ENCODE data around the gene OR2T2.
"Not testable (repeated sequence)": the region's sequence is repeated elsewhere in the genome, so short reads cannot be mapped to it uniquely, and the experiment has no call there.

OR2T2 gene

DNA sequence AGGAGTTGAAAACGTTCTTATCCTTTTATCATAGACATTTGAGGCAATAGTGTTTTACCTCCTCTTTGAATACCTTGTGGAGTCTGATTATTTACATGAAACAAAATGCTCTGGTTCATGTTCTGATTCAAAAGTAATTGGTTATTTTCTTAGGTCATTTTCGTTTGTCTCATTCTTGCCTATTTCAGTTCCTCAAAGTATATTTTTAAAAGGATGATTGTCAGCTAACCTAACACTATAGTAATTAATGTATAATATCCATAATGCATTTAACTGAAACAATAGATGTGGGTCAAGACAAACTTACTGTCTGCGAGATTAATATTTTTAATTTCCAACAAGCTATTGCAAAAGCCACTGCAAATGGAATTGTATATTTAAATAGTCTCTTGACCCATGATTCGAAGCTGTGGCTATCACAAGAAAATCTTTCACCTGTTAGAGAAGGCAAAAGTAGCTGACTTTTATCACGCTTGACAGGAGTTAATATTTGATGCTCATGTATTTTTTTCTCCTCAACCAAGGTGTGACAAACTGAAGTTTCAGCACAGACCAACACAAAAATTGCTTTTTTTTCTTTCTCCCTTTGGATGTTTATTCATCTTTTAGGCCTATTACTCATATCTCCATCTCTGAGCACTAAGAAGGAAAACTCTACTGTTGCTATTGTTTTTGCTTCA, 5.2 kb downstream of the OR2T2 start:
- not testable (repeated sequence) for DNase-seq (ENCODE audit: low spot score)

- not testable (repeated sequence) for DNase-seq (ENCODE audit: low spot score)
These were observed 8.2 kb downstream of the OR2T2 start for GRCh38 chr1:248453619-248454018.

DNA sequence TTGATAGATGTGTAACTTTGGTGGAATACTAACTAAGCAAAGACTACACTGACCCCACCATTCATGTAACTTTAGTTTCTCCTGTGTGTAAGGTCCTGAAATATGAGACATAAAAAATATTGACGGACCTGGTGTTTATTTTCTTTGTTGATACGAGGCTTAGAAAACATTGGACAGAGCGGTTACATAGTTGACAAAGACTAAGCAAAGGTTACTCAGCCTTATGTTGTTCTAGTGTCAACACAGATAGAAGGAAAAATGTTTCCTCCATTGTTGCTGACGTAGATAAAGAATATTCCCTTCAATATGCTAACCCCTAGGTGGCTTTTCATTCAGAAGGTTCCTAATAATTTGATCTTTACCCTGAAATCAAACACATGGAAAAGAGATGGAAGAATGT, 9.6 kb downstream of the OR2T2 start:
- not testable (repeated sequence) for DNase-seq (ENCODE audit: low spot score)

GRCh38 chr1:248456635-248457034, 11.2 kb downstream of the OR2T2 start:
- DNase-seq (ENCODE audit: low spot score), result not testable (repeated sequence)

DNA sequence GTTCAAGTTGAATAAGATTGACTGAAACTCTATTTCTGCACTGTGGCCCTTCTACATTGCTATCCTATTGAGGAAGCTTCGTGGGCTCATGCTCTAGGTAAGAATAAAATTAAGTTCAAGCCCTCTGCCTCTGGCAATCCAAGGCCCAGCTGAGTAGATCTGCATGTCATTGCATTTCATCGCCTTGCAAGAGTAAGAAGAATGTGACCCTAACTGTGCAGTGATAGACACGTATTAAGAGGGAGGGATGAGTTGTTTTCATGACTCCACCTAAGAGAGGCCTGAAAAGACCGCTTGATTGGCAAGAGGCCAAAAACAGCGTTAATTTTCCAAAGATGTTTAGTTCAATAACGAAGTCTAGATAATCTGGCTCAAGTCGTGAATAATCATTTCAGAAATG, 13.7 kb downstream of the OR2T2 start:
- not testable (repeated sequence) for DNase-seq (ENCODE audit: low spot score)

- no peak for DNase-seq (ENCODE audit: low spot score)
These were observed 25.7 kb downstream of the OR2T2 start for GRCh38 chr1:248471154-248471553.

- not testable (repeated sequence) for DNase-seq (ENCODE audit: low spot score)
These were observed 26.7 kb downstream of the OR2T2 start for GRCh38 chr1:248472111-248472510.

GRCh38 chr1:248473051-248473450, 27.6 kb downstream of the OR2T2 start, which contains the start of gene OR2T3:
TSS of gene OR2T3 (plus strand) at chr1:248473351. CDS start at chr1:248473351, 0 bp downstream.
- not testable (repeated sequence) for DNase-seq (ENCODE audit: low spot score)

DNA sequence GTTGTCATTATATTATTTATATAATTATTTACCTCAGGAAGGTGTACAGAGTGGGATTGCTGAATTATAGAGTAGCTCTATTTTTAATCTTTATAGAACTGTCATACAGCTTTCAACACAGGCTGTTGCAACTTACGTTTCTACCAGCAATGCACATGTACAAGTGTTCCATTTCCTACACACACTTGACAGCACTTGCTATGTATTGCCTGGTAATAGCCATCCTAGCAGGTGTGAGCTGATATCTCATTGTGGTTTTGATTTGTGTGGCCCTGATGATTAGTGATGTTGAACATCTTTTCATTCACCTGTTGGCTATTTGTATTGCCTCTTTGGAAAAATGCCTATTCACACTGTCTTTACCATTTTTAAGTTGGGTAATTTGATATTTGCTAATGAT, 30.2 kb downstream of the OR2T2 start:
- DNase-seq (ENCODE audit: low spot score), result not testable (repeated sequence)

- DNase-seq (ENCODE audit: low spot score), result not testable (repeated sequence)
These were observed 36.5 kb downstream of the OR2T2 start for GRCh38 chr1:248481686-248482579.

GRCh38 chr1:248488289-248488688, 42.9 kb downstream of the OR2T2 start, which contains the start of gene OR2T5:
TSS of gene OR2T5 (plus strand) at chr1:248488589. CDS start at chr1:248488589, 0 bp downstream.
- not testable (repeated sequence) for DNase-seq (ENCODE audit: low spot score)

- DNase-seq (ENCODE audit: low spot score), result not testable (repeated sequence)
These were observed 51.2 kb downstream of the OR2T2 start for GRCh38 chr1:248496661-248497060.

DNA sequence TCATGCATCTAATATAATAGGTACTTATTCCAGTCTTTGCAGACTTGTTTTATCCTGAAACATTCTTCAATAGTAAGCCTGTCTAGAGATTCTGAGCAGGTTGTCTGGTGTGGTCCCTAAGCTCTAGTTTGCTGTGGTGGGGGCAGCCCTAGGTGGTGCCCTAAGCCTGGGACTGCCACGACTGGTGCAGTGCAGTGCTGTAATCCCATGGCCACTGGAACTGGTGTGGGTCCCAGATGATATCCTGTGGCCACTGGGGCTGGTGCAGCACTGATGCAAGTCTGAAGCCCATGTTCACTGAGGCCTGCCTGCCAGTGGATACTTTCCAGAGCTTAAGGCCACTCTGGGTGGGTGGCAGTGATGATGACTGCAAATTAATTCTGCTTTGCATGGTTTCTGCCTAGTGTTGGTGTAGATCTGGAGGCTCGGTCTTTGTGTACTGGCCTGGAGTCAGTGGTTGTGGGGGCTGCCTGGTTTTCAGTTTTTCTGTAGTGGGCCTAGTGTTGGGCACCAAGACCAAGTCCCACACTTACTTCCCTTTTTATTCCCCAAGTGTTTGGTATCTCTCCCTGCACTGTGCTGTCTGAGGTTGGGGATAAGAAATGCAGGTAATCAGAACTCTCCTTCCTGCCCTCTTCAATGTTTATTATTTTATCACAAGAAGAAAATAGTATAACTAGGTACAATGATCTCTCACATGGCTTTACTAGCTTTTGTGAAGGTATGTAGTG, 55.0 kb downstream of the OR2T2 start:
- not testable (repeated sequence) for DNase-seq (ENCODE audit: low spot score)

Data from HuH-7.5 (cell line).